HG02885 (cell line): Measurements from ENCODE around the gene SH3BP1.
"Not testable (repeated sequence)": the region's sequence is repeated elsewhere in the genome, so short reads cannot be mapped to it uniquely, and the experiment has no call there.

Experiments used
- ATAC-seq: cut with Tn5 transposase; IDR thresholded peaks from one replicate; pipeline ENCODE4 v1.9.1; 2021; ENCODE audit warnings: mild to moderate bottlenecking; ENCODE audit not compliant: unreplicated experiment, poor library complexity

Gene SH3BP1, protein sequence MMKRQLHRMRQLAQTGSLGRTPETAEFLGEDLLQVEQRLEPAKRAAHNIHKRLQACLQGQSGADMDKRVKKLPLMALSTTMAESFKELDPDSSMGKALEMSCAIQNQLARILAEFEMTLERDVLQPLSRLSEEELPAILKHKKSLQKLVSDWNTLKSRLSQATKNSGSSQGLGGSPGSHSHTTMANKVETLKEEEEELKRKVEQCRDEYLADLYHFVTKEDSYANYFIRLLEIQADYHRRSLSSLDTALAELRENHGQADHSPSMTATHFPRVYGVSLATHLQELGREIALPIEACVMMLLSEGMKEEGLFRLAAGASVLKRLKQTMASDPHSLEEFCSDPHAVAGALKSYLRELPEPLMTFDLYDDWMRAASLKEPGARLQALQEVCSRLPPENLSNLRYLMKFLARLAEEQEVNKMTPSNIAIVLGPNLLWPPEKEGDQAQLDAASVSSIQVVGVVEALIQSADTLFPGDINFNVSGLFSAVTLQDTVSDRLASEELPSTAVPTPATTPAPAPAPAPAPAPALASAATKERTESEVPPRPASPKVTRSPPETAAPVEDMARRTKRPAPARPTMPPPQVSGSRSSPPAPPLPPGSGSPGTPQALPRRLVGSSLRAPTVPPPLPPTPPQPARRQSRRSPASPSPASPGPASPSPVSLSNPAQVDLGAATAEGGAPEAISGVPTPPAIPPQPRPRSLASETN

DNA sequence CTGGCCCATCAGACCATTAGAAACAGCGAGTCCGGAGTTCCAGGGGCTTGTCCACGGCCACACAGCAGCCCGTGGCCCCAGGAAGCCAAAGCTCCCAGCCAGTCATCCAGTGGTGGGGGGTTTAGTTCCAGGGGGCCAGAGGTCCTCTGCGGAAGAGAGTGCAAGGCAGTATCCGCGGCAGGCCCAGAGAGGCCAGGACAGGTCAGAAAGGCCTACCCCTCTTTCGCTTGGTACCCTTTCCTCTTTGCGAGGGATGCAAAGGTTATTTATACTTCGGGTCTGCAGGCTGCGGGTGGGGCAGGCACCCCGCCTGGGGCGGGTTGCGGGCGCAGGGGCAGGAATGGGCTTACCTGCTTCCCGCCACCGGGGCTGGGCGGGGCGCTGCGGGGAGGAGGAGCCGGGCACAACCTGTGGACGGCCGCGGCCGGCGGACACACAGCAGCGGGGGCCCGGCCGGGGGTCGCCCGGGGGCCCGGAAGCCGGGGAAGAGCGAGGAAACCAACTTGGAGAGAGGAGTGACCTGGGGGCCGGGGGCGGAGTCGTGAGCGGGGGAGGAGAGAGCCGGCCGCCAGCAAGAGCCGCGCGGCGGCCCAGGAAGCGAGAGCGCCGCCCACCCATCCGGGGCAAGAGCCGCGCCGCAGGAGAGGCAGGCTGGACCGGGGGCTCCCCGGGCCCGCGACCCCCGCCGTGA, at the start of gene SH3BP1:
TSS of gene SH3BP1 (plus strand) at position 600 of the 691 bp plus-strand sequence. CDS start 119 bp downstream, outside the sequence.
- no peak for ATAC-seq

DNA sequence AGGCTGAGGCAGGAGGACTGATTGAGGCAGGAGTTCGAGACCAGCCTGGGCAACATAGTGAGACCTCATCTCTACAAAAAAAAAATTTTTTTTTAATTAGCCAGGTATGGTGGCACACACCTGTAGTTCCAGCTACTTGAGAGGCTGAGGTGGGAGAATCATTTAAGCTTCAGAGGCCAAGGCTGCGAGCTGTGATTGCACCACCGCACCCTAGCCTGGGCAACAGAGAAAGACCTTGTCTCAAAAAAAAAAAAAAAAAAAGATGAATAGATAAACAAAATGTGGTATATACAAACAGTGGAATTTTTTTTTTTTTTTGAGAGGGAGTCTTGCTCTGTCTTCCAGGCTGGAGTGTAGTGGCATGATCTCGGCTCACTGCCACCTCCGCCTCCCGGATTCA, 48.4 kb upstream of the SH3BP1 start:
- ATAC-seq: not testable (repeated sequence)

DNA sequence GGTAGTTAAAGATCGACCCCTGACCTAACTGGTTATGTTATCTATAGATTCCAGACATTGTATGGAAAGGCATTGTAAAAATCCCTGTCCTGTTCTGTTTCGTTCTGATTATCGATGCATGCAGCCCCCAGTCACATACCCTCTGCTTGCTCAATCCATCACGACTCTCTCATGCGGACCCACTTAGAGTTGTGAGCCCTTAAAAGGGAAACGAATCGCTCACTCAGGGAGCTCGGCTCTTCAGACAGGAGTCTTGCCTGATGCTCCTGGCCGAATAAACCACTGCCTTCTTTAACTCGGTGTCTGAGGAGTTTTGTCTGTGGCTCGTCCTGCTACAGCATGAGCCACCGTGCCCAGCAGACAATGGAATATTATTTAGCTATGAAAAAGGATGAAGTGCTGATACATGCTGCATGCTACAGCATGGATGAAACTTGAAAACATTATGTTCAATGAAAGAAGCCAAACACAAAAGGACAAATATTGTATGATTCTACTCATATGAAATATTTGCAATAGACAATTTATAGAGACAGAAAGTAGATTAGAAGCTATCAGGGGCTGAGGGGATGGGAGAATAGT, 47.6 kb upstream of the SH3BP1 start:
- ATAC-seq: no peak

DNA sequence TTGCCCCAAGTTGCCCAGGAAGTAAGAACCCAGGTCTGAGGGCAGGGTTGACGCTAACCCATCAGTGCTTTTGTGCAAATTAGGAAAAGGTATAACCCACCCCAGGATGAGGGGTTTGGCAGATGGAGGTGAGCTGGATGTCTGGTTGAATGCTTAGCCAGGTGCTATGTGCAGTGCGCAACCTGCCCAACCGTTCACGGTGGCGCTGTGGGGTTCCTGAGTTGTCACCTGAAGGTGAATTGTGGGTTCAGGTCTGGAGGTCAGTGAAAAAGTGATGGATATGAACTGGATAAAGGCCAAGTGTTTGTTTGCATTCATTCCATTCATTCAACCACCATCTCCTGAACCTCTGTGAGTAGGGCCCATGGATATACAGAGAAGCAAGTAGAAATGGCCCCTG, 45.2 kb upstream of the SH3BP1 start:
- no peak for ATAC-seq

DNA sequence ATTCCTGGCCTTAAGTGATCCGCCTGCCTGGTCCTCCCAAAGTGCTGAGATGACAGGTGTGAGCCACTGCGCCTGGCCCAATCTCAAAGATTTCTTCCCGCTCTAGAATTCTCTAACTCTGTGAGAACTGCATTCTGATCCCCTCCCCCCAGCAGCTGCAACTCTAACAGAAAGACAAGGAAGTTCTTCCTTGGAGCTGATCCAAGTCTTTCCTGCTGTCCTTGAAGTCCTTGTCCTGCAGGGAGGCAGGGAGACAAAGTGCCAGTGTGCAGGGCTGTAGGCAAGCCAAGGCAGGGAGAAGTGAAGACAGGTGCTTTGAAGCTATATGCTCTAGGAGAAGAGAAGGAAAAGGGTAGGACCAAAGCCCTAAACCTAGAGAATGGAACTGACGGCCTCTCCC, 40.3 kb upstream of the SH3BP1 start:
- ATAC-seq: no peak

DNA sequence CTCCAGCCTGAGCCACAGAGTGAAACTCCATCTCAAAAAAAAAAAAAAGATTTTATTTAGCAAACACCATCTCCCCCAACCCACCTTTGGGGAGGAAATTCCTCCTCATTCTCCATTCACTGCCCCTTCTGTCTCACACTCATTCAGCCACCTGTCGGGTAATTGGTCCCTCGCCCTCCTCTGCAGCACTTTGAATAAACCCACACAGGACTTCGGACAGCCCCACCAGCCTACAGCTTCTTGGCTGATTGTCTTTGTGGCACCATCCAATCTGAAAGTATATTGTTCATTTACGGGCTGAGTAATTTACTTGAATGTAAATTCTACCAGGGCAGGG, 38.3 kb upstream of the SH3BP1 start:
- ATAC-seq: no peak

GRCh38 chr22:37601540-37602442, 37.7 kb upstream of the SH3BP1 start:
- no peak for ATAC-seq

- not testable (repeated sequence) for ATAC-seq
Observed at GRCh38 chr22:37602546-37603277, 36.8 kb upstream of the SH3BP1 start.

GRCh38 chr22:37604074-37604473, 35.4 kb upstream of the SH3BP1 start:
- no peak for ATAC-seq

DNA sequence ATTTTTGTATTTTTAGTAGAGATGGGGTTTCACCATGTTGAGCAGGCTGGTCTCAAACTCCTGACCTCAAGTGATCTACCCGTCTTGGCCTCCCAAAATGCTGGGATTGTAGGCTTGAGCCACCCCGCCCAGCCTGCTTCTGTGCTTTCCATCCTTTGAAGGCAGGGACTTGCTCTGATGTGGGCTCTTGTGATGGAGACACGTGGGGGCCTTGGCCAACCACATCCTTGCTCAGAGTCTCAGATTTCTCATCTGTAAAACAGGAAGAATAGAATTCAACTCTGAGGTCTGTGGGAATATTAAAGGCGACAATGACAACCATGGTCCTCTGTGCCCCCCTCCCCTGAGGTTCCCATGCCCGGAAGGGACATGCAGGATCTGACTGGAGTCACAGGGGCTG, 34.6 kb upstream of the SH3BP1 start:
- ATAC-seq: no peak

DNA sequence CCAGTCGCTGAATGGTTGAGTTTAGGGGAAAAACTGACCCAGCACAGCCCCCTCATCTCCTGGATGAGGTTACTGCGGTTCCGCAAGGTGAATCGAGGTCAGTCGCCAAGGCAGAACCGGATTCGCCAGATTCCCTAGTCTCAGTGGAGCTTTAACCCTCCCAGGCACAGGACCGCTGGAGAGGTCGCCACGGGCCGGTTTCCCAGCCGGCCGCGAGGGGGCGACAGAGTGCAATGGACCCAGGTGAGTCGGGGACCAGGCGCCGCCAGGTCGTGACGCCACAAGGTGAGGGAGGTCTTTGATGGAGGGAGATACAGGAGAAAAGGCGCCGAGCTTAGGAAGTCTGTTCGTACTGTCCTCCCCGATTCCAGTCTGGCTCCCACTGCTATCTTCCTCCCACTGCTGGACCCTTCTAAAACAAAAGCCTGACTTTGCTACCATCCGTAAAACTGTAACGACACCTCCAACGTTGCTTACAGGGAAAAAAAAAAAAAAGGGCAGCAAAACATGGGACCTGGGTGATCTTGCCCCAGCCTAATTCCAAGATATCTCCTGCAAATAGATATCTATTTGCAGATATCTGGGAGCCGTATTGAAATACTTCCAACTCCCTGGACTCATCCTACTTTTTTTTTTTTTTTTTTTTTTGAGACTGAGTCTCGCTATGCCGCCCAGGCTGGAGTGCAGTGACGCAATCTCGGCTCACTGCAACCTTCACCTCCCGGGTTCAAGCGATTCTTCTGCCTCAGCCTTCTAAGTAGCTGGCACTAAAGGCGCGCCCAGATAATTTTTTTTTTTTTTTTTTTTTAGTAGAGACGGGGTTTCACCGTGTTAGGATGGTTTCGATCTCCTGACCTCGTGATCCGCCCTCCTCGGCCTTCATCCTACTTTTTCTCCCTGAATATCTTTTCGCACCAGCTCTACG, 32.2 kb upstream of the SH3BP1 start:
- ATAC-seq: peak; percentile 35

DNA sequence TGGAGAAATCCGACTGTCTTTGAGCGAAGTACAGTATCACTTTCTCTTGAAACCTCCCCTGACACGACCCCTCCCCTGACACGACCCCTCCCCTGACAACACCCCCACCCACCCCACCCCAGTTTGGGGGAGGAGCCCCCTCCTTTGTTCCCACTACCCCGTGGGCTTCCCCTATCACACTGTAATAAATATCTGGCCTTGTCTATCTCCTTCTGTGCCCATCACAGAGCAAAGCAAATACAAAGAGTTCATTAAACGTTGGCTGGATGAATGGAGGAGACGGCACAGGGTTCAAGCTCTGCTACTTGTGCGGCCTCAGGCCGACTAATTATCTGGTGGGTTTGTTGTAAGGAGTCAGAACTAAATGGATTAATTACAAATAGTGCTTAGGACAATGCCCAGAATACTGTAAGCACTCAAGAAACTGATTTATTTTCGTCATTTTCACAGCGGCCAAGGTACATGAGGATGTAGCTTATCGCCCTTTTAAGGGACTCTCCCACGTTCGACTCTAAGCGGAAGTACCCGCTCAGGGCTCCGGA, 31.5 kb upstream of the SH3BP1 start:
- no peak for ATAC-seq

- ATAC-seq: peak; percentile 82
Observed at GRCh38 chr22:37608477-37609239, 30.8 kb upstream of the SH3BP1 start, which contains the start of gene GGA1. Gene GGA1 (plus strand): TSS chr22:37608834. CDS start chr22:37608861, 27 bp downstream.

GRCh38 chr22:37609240-37610152, 30.0 kb upstream of the SH3BP1 start:
- ATAC-seq: no peak

GRCh38 chr22:37610153-37610475, 29.4 kb upstream of the SH3BP1 start:
- not testable (repeated sequence) for ATAC-seq

GRCh38 chr22:37610480-37611129, 28.9 kb upstream of the SH3BP1 start:
- ATAC-seq: no peak
